Cardiac fibroblast (primary cell): ENCODE data around the gene TSN.

Experiments used
- DNase-seq, 2 donors: peaks; one replicate each; pipeline versions ENCODE4 v3.0.0 to v3.0.0-alpha.2; 2010; ENCODE audit warnings: low read depth in 2 of 2
- H3K4me3 ChIP-seq, 2 donors: replicated peaks in 1 of 2; 1 replicate in 1 of 2; 2 replicates in 1 of 2; pipeline ENCODE4 v1.5.1; 2011; ENCODE audit warnings: low read depth in 2 of 2, low read length in 2 of 2, mild to moderate bottlenecking in 2 of 2, moderate library complexity in 1 of 2
- TF ChIP-seq, protein P1 (sequence below): IDR thresholded peaks from one replicate; pipeline ENCODE4 v1.5.1; 2011; ENCODE audit warnings: low read depth, mild to moderate bottlenecking, low read length, inconsistent platforms

TSN gene

GRCh38 chr2:121771976-121772742 is 16.7 kb downstream of the TSN start:
- DNase-seq = peak in 1 of 2 donors; percentile 35
- H3K4me3 ChIP-seq = no peak overlapping the region
- TF ChIP-seq, protein P1, sequence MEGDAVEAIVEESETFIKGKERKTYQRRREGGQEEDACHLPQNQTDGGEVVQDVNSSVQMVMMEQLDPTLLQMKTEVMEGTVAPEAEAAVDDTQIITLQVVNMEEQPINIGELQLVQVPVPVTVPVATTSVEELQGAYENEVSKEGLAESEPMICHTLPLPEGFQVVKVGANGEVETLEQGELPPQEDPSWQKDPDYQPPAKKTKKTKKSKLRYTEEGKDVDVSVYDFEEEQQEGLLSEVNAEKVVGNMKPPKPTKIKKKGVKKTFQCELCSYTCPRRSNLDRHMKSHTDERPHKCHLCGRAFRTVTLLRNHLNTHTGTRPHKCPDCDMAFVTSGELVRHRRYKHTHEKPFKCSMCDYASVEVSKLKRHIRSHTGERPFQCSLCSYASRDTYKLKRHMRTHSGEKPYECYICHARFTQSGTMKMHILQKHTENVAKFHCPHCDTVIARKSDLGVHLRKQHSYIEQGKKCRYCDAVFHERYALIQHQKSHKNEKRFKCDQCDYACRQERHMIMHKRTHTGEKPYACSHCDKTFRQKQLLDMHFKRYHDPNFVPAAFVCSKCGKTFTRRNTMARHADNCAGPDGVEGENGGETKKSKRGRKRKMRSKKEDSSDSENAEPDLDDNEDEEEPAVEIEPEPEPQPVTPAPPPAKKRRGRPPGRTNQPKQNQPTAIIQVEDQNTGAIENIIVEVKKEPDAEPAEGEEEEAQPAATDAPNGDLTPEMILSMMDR = no peak

DNA sequence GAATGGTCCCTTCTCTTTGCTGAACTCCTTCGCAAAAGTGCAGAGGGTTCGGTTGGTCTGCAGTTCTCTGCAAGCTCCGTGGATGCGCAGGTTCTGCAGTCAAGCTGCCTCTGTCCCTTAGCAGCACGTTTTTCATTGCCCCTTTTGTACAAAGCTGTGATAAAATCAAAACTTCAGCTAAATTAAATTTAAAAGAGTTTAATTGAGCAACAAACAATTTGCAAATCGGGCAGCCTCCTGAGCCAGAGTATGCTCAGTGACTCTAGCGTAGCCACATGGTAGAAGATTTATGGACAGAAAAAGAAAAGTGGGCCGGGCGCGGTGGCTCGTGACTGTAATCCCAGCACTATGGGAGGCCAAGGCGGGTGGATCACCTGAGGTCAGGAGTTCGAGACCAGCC is 18.8 kb downstream of the TSN start:
- TF ChIP-seq, protein P1 = no peak
- no peak for DNase-seq
- no peak overlapping the region for H3K4me3 ChIP-seq

GRCh38 chr2:121776361-121776760 is 20.9 kb downstream of the TSN start:
- TF ChIP-seq, protein P1 = no peak
- no peak overlapping the region for H3K4me3 ChIP-seq
- DNase-seq = peak in 1 of 2 donors; percentile 19

DNA sequence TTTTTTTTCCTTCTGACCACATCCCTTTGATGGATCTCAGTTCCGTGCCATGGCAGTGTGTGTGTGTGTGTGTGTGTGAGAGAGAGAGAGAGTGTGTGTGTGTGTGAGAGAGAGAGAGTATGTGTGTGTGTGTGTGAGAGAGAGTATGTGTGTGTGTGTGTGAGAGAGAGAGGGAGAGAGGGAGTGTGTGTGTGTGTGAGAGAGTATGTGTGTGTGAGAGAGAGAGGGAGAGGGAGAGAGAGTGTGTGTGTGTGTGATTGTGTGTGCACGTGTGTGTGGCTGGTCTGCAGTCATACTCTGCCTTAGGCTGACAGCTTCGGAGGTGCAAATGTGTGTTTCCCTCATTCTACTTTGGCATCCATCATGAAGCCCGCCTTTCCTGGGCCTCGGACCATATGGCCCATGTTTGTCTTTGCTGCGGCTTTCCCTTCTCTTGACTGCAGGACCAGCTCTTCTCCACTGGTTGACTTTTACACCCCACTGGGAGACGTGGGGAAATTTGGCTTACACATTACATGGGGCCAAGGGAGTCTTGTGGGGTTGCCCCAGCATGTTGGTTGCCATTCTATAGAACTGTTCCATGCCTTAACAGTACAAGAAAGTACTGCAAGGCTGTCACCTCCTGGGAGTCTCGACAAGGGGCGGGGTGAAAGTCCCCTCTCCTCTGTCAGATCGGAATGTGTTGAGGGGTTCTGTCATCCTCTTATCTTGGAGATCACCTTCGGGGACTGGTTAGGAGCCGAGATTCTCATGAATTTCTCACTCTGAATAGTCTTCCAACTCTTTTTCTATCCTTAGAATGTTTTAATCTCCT is 21.6 kb downstream of the TSN start:
- TF ChIP-seq, protein P1 = no peak
- DNase-seq = no peak
- no peak overlapping the region for H3K4me3 ChIP-seq

DNA sequence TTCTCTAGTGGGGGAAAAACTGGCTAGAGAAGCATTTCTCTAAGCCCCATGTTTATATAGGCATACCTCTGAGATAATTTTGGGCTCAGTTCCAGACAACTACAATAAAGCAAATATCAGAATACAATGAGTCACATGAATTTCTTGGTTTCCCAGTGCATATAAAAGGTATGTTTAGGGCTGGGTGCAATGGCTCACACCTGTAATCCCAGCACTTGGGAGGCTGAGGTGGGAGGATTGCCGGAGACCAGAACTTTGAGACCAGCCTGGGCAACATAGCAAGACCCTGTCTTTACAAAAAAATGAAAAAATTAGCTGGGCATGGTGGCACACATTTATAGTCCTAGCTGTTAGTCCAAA is 22.2 kb downstream of the TSN start:
- no peak overlapping the region for H3K4me3 ChIP-seq
- peak; percentile 55 to 71 for DNase-seq
- TF ChIP-seq, protein P1 = no peak

- H3K4me3 ChIP-seq = no peak overlapping the region
- TF ChIP-seq, protein P1 = no peak
- no peak for DNase-seq
These were observed 23.5 kb downstream of the TSN start for GRCh38 chr2:121778741-121779487.
